Measurements from ENCODE around the gene ARRDC1.
"Not testable (repeated sequence)": the region's sequence is repeated elsewhere in the genome, so short reads cannot be mapped to it uniquely, and the experiment has no call there.

The ARRDC1 gene

GRCh38 chr9:137605121-137606004 is at the start of gene ARRDC1:
Gene ARRDC1, plus strand, starts transcription at chr9:137605686. Its CDS starts 32 bp downstream, at chr9:137605718.
- peak; percentile 91 to 92 for DNase-seq

DNA sequence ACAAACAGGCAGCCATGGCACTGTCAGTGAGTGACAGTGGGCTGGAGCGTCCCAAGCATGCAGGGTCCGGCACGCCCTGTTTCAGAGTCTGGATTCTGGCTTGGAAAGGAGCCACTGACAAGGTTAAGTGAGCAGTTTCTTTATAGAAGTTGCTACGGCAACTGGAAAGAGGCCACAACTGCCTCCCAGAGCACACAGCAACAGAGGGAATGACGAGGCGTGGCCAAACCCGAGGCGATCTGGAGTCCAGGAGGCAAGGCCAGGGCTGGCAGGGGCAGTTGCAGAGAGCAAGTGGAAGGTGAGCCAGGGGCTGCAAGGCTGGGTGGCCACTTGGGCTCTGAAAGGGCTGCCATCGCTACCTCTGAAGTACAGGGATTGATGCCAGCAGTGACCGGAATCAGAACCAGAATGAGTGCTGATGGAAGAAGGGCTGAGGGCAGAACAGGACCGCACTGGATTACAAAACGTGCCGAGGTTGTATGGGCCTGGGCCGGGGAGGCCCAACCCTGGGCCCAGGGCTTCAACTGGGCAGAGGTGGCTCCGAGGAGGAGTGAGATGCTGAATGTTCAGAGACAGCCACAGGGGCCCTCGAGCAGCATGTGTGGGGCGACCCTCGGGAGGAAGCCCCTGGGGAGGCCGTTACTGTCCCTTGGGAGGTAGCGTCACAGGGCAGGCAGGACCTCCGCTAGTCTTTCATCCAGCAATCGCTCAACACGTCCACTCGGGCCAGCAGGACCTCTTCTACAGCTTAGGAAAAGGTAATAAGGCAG is 49.2 kb upstream of the ARRDC1 start:
- DNase-seq = no peak

DNA sequence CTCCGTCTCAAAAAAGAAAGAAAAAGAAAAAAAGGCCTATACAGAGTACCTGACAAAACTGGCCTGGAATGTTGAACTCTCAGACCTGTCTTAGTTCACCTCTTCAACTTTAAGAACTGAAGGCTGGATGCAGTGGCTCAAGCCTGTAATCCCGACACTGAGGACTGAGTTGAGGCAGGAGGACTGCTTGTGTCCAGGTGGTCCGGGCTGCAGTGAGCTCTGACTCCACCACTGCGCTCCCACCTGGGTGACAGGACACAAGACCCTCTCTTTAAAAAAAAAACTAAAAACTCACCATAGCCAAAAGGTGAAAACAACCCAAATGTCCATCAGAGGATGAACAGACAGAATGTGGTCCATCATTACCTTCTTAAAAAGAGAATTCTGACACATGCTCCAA is 47.4 kb upstream of the ARRDC1 start:
- no peak for DNase-seq

GRCh38 chr9:137564134-137564533 is 41.4 kb upstream of the ARRDC1 start:
- DNase-seq = no peak

DNA sequence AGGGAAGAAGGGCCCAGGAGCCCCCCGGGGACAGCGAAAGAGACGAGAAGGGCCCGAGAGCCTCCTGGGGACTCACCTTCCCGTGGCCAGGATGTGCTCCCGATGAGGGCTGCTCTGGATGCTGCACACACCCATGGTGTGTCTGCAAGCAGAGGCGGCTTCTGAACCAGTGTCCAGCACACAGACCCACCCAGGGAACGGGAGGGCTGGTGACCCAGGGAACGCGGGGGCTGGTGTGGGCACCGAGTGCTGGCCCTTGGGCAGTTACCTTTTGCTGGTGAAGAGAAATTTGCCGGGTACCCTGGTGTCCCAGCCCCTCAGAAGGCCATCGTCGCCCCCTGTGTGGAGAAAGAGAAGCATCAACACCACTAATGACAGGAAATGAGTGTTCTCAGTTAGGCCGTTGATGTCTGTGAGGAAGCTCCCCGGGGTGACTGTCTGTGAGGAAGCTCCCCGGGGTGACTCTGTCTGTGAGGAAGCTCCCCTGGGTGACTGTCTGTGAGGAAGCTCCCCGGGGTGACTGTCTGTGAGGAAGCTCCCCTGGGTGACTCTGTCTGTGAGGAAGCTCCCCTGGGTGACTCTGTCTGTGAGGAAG is 40.6 kb upstream of the ARRDC1 start:
- no peak for DNase-seq

DNA sequence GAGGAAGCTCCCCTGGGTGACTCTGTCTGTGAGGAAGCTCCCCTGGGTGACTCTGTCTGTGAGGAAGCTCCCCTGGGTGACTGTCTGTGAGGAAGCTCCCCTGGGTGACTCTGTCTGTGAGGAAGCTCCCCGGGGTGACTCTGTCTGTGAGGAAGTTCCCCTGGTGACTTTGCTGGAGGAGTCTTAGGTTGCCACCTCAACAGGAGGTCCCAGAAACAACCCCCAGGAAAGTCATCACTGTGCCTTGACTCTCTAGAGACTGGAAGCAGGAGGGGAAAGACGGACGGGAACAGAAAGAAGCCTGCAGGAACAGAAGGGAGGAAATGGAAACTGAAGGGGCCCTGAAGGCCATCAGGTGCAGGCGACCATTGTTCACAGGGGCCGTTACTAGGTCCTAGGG is 37.0 kb upstream of the ARRDC1 start:
- DNase-seq = not testable (repeated sequence)

- DNase-seq = no peak
Observed at GRCh38 chr9:137569609-137570203, 35.8 kb upstream of the ARRDC1 start.

DNA sequence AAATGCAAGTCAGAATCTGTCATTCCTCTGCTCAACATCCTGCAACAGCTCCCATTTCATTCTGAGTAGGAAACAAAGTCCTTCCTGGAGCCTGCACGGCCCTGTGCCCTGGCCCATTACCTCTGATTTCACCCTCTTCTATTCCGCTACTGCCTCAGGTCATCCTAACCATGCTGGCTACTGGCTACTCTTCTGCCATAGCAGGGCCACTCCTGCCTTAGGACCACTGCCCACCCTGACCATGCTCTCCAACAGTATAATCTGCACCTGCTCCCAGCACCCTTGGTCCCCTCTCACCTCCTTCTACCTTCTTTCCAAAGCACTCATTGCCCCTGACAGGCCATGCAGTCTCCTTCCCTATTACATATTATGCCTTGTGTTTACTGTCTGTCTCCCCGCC is 34.9 kb upstream of the ARRDC1 start:
- DNase-seq = no peak

- no peak for DNase-seq
Observed at GRCh38 chr9:137574192-137574591, 31.3 kb upstream of the ARRDC1 start.

- DNase-seq = peak; percentile 19 to 38
Observed at GRCh38 chr9:137575364-137575715, 30.1 kb upstream of the ARRDC1 start.

GRCh38 chr9:137575716-137576411 is 29.6 kb upstream of the ARRDC1 start:
- no peak for DNase-seq

- peak; percentile 98 for DNase-seq
Observed at GRCh38 chr9:137578518-137579258, 26.8 kb upstream of the ARRDC1 start, which contains the start of gene DPH7. Gene DPH7, minus strand, starts transcription at chr9:137578925. Its CDS starts 148 bp downstream, at chr9:137578777.

DNA sequence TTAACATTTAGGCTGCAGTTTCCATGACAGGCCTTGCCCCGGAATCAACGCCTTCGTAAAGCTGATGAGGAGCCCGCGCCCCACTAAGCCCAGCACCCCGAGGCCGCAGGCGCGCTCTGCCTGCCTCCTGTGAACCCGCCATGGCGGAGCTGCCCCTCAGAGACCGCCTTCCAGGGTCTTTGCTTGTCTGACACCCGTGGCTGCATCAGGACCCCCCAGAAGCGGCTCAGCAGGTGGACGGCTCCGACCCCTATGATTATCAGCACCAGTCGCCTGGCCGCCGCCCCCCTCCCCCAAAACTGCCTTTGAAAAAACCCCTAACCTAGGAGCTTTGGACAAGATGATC is 26.3 kb upstream of the ARRDC1 start:
- DNase-seq = no peak

DNA sequence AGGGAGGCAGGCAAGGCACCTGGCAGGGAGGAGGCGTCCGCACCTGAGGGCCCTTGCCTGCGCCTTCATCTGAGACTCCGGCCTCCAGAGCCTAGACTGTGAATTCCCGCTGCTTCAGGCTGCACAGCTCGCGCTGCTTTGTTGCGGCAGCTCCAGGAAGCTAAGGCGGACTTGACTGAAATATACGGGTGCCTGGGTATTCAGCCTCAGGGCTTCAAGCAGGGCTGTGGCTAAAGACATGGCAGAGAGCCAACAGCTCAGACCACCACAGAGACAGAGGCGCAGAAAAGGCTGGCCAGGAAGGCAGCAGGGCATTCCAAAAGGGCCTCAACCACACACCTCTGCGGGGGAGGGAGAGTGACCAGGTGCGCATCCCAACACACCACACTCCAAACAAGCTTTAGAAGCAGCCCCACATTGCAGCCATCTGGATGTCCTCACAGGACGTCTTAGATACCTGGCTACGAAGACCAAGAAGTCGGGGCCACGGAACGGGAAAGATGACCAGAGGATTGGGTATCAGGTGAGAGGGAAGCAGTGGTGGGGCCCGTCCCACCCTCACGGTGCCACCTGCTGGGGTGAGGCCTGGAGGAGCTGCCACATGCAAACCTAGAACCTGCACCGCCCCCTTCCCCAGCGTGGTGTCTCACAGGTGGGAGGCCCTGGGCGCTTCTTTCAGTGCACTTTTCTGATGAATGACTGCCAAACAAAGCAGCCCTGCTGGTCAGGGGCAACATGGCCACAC is 25.1 kb upstream of the ARRDC1 start:
- no peak for DNase-seq

DNA sequence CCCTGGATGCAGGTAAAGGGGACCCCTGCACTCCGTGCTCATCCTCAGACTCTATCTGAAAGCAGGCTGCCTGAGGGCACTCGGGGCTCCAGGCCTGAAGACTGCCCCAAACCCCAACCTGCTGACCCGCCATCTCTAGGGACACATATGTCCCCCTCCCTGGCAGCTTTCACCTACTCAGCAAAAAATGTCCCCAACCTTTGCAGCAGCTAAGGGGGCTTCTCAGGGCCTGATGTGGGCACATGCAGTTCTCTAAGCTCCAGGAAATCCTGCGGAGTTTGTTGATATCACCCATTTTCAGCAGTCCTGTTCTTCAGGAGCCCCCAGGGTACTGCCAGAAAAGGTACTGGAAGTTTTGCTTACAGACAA is 24.5 kb upstream of the ARRDC1 start:
- DNase-seq = no peak

- no peak for DNase-seq
Observed at GRCh38 chr9:137581361-137582285, 23.9 kb upstream of the ARRDC1 start.

GRCh38 chr9:137582286-137582860 is 23.1 kb upstream of the ARRDC1 start:
- peak in 1 of 2 experiments; percentile 26 for DNase-seq

- DNase-seq = no peak
Observed at GRCh38 chr9:137583347-137583746, 22.1 kb upstream of the ARRDC1 start.

- no peak for DNase-seq
Observed at GRCh38 chr9:137583957-137584356, 21.5 kb upstream of the ARRDC1 start.

- DNase-seq = no peak
Observed at GRCh38 chr9:137586854-137587253, 18.6 kb upstream of the ARRDC1 start.
